Activated B cell treated with CpG ODN at 0.5 μM for 24 hours (primary cell): ENCODE data around the gene FEZ2. TPM values are rescaled to one million over a fixed set of nuclear protein-coding genes. Genes with fewer than 3 reads are reported as not detected.

Experiments
- ATAC-seq: fragments of 200-7000 bp; cut with Tn5 transposase; one replicate; pipeline ENCODE4 v1.10.0; 2021; ENCODE audit warnings: low read depth, mild to moderate bottlenecking, moderate library complexity
- CTCF ChIA-PET: fragments of 350-600 bp; sonication (Branson Sonifier 250); formaldehyde crosslinking; loops from one replicate; lab custom pipeline; 2021; ENCODE audit warnings: antibody characterized with exemption; lab: Charles Lee
- POLR2A ChIA-PET: fragments of 350-600 bp; sonication (Branson Sonifier 250); formaldehyde crosslinking; loops from one replicate; lab custom pipeline; 2021; ENCODE audit warnings: antibody characterized with exemption; lab: Charles Lee
- DNase-seq: peaks from one replicate; pipeline ENCODE4 v3.0.0; 2022
- H3K27ac Mint-ChIP-seq: one replicate; pipeline ENCODE4 v1.8.0; 2020; ENCODE audit warnings: mixed read lengths
- H3K27me3 Mint-ChIP-seq: one replicate; pipeline ENCODE4 v1.8.0; 2021; ENCODE audit warnings: mixed read lengths
- H3K36me3 Mint-ChIP-seq: one replicate; pipeline ENCODE4 v1.8.0; 2021; ENCODE audit warnings: low read depth, mixed read lengths
- H3K4me1 Mint-ChIP-seq: one replicate; pipeline ENCODE4 v1.8.0; 2021; ENCODE audit warnings: mixed read lengths
- H3K4me3 Mint-ChIP-seq: one replicate; pipeline ENCODE4 v1.8.0; 2020; ENCODE audit warnings: mild to moderate bottlenecking, mixed read lengths
- H3K9me3 Mint-ChIP-seq: one replicate; pipeline ENCODE4 v1.8.0; 2020; ENCODE audit warnings: mixed read lengths
- intact Hi-C: fragments of 100-400 bp; cut with micrococcal nuclease; formaldehyde crosslinking; loops from one replicate; pipeline ENCODE4 v1.15.1; 2024
- total RNA-seq: library from RNA; stranded (reverse); gene quantifications from 2 replicates; pipeline ENCODE4 v1.2.3, GENCODE V29; 2022
- TF ChIP-seq, protein P1 (sequence below): fragments of 200-600 bp; IDR thresholded peaks from one replicate; pipeline ENCODE4 v1.8.0; 2022; ENCODE audit warnings: antibody characterized with exemption, mild to moderate bottlenecking

The FEZ2 gene
- 24.8 and 30.3 TPM in 2 replicates for total RNA-seq

- H3K4me1 Mint-ChIP-seq, result peaks cover 28% of the 10 kb centered on the region
- intact Hi-C loops, result loop anchor here (5.0 kb wide), 1 partner anchor 370 kb away; the partner anchor contains the start of gene STRN
These were observed at the start of gene FEZ2 for GRCh38 chr2:36597532-36598377. TSS of gene FEZ2 (minus strand) at chr2:36598168. CDS start at chr2:36598142, 26 bp downstream.

DNA sequence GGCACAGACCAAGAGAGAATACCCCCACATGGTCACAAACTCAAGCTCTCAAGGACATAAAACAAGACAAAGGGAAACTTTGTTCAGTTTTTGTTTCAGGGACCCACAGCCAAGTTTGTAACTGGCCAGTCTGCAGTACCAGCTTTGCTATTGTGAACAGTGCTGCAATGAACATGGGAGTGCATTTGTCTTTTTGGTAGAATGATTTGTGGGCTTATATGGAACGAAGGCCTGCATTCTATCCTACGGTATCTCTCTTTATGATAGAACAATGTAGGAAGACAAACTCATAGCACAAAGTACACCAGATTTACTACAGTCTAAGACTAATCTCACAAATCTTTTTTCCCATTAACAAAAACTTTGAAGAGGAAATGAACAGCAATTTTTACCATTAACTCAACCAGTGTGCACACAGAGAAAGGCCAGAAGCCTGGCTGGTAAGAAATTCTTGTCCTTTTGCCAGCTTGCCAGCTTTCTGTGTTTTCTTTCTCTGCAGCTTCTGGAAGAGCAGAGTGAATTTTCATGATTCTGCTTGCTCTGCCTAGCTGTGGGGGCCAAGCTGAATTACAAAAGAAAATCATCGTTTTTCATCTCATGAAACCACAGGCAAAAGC lies 37.1 kb upstream of the FEZ2 start:
- POLR2A ChIA-PET, result no interaction called here

More at GRCh38 chr2:36597532-36598377, at the start of gene FEZ2:
- ChIA-PET CTCF (no interaction called here), POLR2A (interaction anchor here (1.2 kb wide), 1 partner anchor 20 kb away, joined by 3 read pairs; no protein-coding TSS in a partner anchor)
- Mint-ChIP-seq H3K4me3 (peak within 1 kb of the TSS; percentile 95), H3K36me3 (peaks cover 8% of the 10 kb centered on the region), H3K27ac (peak within 1 kb of the TSS; percentile 85), H3K27me3 (no peaks in the 10 kb centered on the region), H3K9me3 (no peaks in the 10 kb centered on the region)
- peak; percentile 95 for ATAC-seq
- TF ChIP-seq, protein P1, sequence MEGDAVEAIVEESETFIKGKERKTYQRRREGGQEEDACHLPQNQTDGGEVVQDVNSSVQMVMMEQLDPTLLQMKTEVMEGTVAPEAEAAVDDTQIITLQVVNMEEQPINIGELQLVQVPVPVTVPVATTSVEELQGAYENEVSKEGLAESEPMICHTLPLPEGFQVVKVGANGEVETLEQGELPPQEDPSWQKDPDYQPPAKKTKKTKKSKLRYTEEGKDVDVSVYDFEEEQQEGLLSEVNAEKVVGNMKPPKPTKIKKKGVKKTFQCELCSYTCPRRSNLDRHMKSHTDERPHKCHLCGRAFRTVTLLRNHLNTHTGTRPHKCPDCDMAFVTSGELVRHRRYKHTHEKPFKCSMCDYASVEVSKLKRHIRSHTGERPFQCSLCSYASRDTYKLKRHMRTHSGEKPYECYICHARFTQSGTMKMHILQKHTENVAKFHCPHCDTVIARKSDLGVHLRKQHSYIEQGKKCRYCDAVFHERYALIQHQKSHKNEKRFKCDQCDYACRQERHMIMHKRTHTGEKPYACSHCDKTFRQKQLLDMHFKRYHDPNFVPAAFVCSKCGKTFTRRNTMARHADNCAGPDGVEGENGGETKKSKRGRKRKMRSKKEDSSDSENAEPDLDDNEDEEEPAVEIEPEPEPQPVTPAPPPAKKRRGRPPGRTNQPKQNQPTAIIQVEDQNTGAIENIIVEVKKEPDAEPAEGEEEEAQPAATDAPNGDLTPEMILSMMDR, result no peak
- DNase-seq, result peak; percentile 72

DNA sequence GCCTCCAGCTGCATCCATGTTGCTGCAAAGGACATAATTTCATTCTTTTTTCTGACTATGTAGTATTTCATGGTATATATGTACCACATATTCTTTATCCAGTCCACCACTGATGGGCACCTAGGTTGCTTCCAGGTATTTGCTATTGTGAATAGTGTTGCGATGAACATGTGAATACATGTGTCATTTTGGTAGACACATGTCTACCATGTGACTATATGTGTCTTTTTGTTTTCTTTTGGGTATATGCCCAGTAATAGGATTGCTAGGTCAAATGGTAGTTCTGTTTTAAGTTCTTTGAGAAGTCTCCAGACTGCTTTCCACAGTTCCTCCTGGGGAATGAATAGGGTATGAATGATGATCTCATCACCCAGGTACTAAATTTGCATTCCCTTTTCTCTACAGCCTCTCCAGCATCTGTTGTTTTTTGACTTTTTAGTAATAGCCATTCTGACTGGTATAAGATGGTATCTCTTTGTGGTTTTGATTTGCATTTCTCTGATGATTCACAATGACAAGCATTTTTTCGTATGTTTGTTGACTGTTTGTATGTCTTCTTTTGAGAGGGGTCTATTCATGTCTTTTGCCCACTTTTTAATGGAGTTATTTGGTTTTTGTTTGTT lies 35.6 kb upstream of the FEZ2 start:
- peaks cover 18% of the 10 kb centered on the region for H3K27me3 Mint-ChIP-seq
- TF ChIP-seq, protein P1, result no peak
- intact Hi-C loops, result no loop called here
- no peaks in the 10 kb centered on the region for H3K36me3 Mint-ChIP-seq
- H3K4me3 Mint-ChIP-seq, result no peak overlapping the region
- H3K27ac Mint-ChIP-seq, result no peak overlapping the region
- H3K4me1 Mint-ChIP-seq, result no peaks in the 10 kb centered on the region
- POLR2A ChIA-PET, result no interaction called here
- H3K9me3 Mint-ChIP-seq, result no peaks in the 10 kb centered on the region
- CTCF ChIA-PET, result no interaction called here
- DNase-seq (no peak), ATAC-seq (no peak)

More for the DNA sequence above, 37.1 kb upstream of the FEZ2 start:
- H3K4me3 Mint-ChIP-seq, result no peak overlapping the region
- H3K9me3 Mint-ChIP-seq, result no peaks in the 10 kb centered on the region
- H3K27ac Mint-ChIP-seq, result no peak overlapping the region
- CTCF ChIA-PET, result no interaction called here
- peaks cover 25% of the 10 kb centered on the region for H3K27me3 Mint-ChIP-seq
- ATAC-seq (no peak), DNase-seq (no peak)
- no peaks in the 10 kb centered on the region for H3K4me1 Mint-ChIP-seq
- intact Hi-C loops, result no loop called here
- no peaks in the 10 kb centered on the region for H3K36me3 Mint-ChIP-seq
- TF ChIP-seq, protein P1, result no peak

- ChIA-PET CTCF (no interaction called here), POLR2A (no interaction called here)
- H3K36me3 Mint-ChIP-seq, result no peaks in the 10 kb centered on the region
- DNase-seq (no peak), ATAC-seq (no peak)
- intact Hi-C loops, result no loop called here
- H3K27ac Mint-ChIP-seq, result no peak overlapping the region
- no peak overlapping the region for H3K4me3 Mint-ChIP-seq
- peaks cover 8% of the 10 kb centered on the region for H3K27me3 Mint-ChIP-seq
- H3K4me1 Mint-ChIP-seq, result no peaks in the 10 kb centered on the region
- TF ChIP-seq, protein P1, result no peak
- peaks cover 11% of the 10 kb centered on the region for H3K9me3 Mint-ChIP-seq
These were observed 28.8 kb upstream of the FEZ2 start for GRCh38 chr2:36626756-36627155.

DNA sequence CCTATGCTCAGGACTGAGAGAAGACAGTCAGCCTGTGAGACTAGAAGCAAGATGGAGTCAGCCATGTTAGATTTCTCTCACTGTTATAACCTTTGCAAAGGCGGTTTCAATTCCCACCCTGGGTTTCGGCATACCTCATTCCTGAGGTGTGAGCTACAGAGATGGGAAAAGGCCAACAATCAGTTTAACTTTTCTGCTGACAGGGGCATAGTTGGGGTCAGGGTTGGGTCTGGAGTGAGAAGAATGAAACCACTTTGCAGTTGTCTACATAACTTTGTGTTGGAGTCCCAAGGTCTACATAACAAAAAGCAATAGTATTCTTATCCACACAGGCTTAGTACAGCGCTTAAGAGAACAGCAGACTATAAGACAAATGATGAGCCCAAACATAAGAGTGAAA lies 28.1 kb upstream of the FEZ2 start:
- intact Hi-C loops, result no loop called here
- no peak for DNase-seq
- H3K4me1 Mint-ChIP-seq, result no peaks in the 10 kb centered on the region
- H3K9me3 Mint-ChIP-seq, result peaks cover 11% of the 10 kb centered on the region
- H3K4me3 Mint-ChIP-seq, result no peak overlapping the region
- TF ChIP-seq, protein P1, result no peak
- no peak overlapping the region for H3K27ac Mint-ChIP-seq
- CTCF ChIA-PET, result no interaction called here
- no peak for ATAC-seq
- no peaks in the 10 kb centered on the region for H3K36me3 Mint-ChIP-seq
- peaks cover 8% of the 10 kb centered on the region for H3K27me3 Mint-ChIP-seq
- POLR2A ChIA-PET, result no interaction called here
